ENCODE data around the gene NDUFA9. TPM values are rescaled to one million over a fixed set of nuclear protein-coding genes. Genes with fewer than 3 reads are reported as not detected.

NDUFA9 gene
- total RNA-seq, 1 experiment from 2014 or later: 97.8 TPM

- no peak for ATAC-seq
- no peak overlapping the region for H3K4me3 Mint-ChIP-seq
- peaks cover 26% of the 10 kb centered on the region for H3K36me3 Mint-ChIP-seq
- no peak for DNase-seq (ENCODE audit: low spot score)
- no peaks in the 10 kb centered on the region for H3K9me3 Mint-ChIP-seq
- peaks cover 27% of the 10 kb centered on the region for H3K4me1 Mint-ChIP-seq
- H3K27me3 Mint-ChIP-seq (ENCODE audit: low read depth): no peaks in the 10 kb centered on the region
- POLR2A ChIA-PET: no interaction called here
- H3K27ac Mint-ChIP-seq: peak overlapping the region; percentile 28; the same call in 1 of the 2 replicates
- CTCF ChIA-PET: no interaction called here
- TF ChIP-seq ZNF671 (CRISPR knock-in tag; IDR thresholded peaks at IDR 0.05) (no peak), ATF3 (CRISPR knock-in tag; conservative IDR thresholded peaks at IDR 0.05) (no peak), ZNF281 (CRISPR knock-in tag; IDR thresholded peaks at IDR 0.05) (no peak), CBFB (CRISPR knock-in tag; IDR thresholded peaks at IDR 0.05; ENCODE audit: low read depth) (no peak), ZBTB21 (CRISPR knock-in tag; IDR thresholded peaks at IDR 0.05; ENCODE audit: borderline replicate concordance) (no peak), CREM (CRISPR knock-in tag; IDR thresholded peaks at IDR 0.05) (no peak), TCF7 (CRISPR knock-in tag; IDR thresholded peaks at IDR 0.05; ENCODE audit: low read depth) (no peak), FOXK1 (CRISPR knock-in tag; IDR thresholded peaks at IDR 0.05) (no peak)
- TF ChIP-seq, protein P1, sequence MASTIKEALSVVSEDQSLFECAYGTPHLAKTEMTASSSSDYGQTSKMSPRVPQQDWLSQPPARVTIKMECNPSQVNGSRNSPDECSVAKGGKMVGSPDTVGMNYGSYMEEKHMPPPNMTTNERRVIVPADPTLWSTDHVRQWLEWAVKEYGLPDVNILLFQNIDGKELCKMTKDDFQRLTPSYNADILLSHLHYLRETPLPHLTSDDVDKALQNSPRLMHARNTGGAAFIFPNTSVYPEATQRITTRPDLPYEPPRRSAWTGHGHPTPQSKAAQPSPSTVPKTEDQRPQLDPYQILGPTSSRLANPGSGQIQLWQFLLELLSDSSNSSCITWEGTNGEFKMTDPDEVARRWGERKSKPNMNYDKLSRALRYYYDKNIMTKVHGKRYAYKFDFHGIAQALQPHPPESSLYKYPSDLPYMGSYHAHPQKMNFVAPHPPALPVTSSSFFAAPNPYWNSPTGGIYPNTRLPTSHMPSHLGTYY (CRISPR knock-in tag; IDR thresholded peaks at IDR 0.05): no peak
These were observed 4.8 kb downstream of the NDUFA9 start for GRCh38 chr12:4653691-4654090.

DNA sequence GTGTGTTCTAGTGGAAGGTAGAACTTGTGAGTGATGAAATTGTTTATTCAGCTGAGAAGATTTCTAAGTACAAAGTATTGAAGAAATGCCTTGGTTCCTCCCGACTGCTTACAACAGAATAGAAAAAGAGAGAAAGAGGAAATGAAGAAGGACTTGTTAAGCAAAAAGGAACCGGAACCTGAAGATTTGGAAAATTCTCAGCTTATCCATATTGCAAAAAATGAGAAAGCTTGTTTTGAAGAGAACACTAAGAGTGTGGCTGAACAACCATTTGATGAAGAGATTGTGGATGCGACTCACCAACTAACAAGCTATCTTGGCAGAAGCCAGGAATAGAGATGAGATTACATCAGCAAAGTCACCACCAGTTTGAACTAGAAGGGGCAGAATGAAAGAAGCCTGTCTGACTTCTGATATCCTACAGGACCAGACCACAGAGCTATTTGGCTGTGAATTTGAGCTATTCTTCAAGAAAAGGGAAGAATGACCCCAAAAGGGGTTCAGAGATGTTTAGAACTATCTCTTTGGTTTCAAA, 15.1 kb downstream of the NDUFA9 start:
- Mint-ChIP-seq H3K36me3 (peaks cover 60% of the 10 kb centered on the region), H3K4me1 (no peaks in the 10 kb centered on the region), H3K9me3 (peaks cover 9% of the 10 kb centered on the region), H3K4me3 (no peak overlapping the region), H3K27me3 (ENCODE audit: low read depth) (no peaks in the 10 kb centered on the region), H3K27ac (no peak overlapping the region)
- no peak for ATAC-seq
- POLR2A ChIA-PET: no interaction called here
- no peak for DNase-seq (ENCODE audit: low spot score)
- no peak for TF ChIP-seq TP53 (CRISPR knock-in tag; IDR thresholded peaks at IDR 0.05)
- no peak for TF ChIP-seq MAX (CRISPR knock-in tag; IDR thresholded peaks at IDR 0.05)
- no peak for TF ChIP-seq ZNF138 (CRISPR knock-in tag; conservative IDR thresholded peaks at IDR 0.05)
- no peak for TF ChIP-seq ATF1 (CRISPR knock-in tag; IDR thresholded peaks at IDR 0.05)
- no peak for TF ChIP-seq FOXJ3 (CRISPR knock-in tag; IDR thresholded peaks at IDR 0.05; ENCODE audit: borderline replicate concordance)
- TF ChIP-seq, protein P2, sequence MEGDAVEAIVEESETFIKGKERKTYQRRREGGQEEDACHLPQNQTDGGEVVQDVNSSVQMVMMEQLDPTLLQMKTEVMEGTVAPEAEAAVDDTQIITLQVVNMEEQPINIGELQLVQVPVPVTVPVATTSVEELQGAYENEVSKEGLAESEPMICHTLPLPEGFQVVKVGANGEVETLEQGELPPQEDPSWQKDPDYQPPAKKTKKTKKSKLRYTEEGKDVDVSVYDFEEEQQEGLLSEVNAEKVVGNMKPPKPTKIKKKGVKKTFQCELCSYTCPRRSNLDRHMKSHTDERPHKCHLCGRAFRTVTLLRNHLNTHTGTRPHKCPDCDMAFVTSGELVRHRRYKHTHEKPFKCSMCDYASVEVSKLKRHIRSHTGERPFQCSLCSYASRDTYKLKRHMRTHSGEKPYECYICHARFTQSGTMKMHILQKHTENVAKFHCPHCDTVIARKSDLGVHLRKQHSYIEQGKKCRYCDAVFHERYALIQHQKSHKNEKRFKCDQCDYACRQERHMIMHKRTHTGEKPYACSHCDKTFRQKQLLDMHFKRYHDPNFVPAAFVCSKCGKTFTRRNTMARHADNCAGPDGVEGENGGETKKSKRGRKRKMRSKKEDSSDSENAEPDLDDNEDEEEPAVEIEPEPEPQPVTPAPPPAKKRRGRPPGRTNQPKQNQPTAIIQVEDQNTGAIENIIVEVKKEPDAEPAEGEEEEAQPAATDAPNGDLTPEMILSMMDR (IDR thresholded peaks at IDR 0.05): no peak
- TF ChIP-seq, protein P3, sequence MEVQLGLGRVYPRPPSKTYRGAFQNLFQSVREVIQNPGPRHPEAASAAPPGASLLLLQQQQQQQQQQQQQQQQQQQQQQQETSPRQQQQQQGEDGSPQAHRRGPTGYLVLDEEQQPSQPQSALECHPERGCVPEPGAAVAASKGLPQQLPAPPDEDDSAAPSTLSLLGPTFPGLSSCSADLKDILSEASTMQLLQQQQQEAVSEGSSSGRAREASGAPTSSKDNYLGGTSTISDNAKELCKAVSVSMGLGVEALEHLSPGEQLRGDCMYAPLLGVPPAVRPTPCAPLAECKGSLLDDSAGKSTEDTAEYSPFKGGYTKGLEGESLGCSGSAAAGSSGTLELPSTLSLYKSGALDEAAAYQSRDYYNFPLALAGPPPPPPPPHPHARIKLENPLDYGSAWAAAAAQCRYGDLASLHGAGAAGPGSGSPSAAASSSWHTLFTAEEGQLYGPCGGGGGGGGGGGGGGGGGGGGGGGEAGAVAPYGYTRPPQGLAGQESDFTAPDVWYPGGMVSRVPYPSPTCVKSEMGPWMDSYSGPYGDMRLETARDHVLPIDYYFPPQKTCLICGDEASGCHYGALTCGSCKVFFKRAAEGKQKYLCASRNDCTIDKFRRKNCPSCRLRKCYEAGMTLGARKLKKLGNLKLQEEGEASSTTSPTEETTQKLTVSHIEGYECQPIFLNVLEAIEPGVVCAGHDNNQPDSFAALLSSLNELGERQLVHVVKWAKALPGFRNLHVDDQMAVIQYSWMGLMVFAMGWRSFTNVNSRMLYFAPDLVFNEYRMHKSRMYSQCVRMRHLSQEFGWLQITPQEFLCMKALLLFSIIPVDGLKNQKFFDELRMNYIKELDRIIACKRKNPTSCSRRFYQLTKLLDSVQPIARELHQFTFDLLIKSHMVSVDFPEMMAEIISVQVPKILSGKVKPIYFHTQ (CRISPR knock-in tag; IDR thresholded peaks at IDR 0.05): no peak
- CTCF ChIA-PET: no interaction called here

All from WTC11 (cell line).